ENCODE measurements around the gene SNRNP40. TPM values are rescaled to one million over a fixed set of nuclear protein-coding genes. Genes with fewer than 3 reads are reported as not detected.

Gene SNRNP40
- total RNA-seq, 4 donors from 2014 or later: 21.9 to 32.1 (median 23.6) TPM

GRCh38 chr1:31239653-31240241 is 56.8 kb downstream of the SNRNP40 start, which contains the start of gene NKAIN1:
NKAIN1 (minus strand) TSS chr1:31239887; CDS start chr1:31239547, 340 bp downstream.
- intact Hi-C loops (cut with DNase I; ENCODE audit: low total_unique reads): no loop called here

GRCh38 chr1:31238986-31239613 is 57.5 kb downstream of the SNRNP40 start:
- H3K4me1 ChIP-seq: no peaks in the 10 kb centered on the region
- peak overlapping the region; percentile 42 to 51 (median 46) for H3K4me3 ChIP-seq
- H3K36me3 ChIP-seq: no peaks in the 10 kb centered on the region
- peak; percentile 57 to 61 for ATAC-seq
- TF ChIP-seq POLR2A (IDR thresholded peaks at IDR 0.05) (no peak), CTCF (IDR thresholded peaks at IDR 0.05 in 4 of 5, conservative IDR thresholded peaks at IDR 0.05 in 1 of 5) (no peak)
- intact Hi-C loops (cut with DNase I; ENCODE audit: low total_unique reads) (no loop called here), in situ Hi-C loops (cut with MboI; ENCODE audit: low sequenced_read_pairs in 4 of 4) (no loop called here)
- DNase-seq: no peak
- peaks cover 3 to 4% (median 3%) of the 10 kb centered on the region in 3 donors for H3K27me3 ChIP-seq
- no peak overlapping the region for H3K27ac ChIP-seq
- no peaks in the 10 kb centered on the region for H3K9me3 ChIP-seq

More at GRCh38 chr1:31239653-31240241, 56.8 kb downstream of the SNRNP40 start, which contains the start of gene NKAIN1:
- peak in 1 of 2 donors; percentile 2 for TF ChIP-seq POLR2A (IDR thresholded peaks at IDR 0.05)
- no peak for TF ChIP-seq CTCF (IDR thresholded peaks at IDR 0.05 in 4 of 5, conservative IDR thresholded peaks at IDR 0.05 in 1 of 5)
- ATAC-seq (peak; percentile 57 to 72), DNase-seq (no peak)
- Histone ChIP-seq H3K27me3 (peaks cover 3 to 4% (median 3%) of the 10 kb centered on the region in 3 donors), H3K4me3 (peak within 1 kb of the TSS; percentile 43 to 52 (median 50)), H3K36me3 (no peaks in the 10 kb centered on the region), H3K4me1 (no peaks in the 10 kb centered on the region), H3K27ac (no peak within 1 kb of the TSS), H3K9me3 (no peaks in the 10 kb centered on the region)
- in situ Hi-C loops (cut with MboI; ENCODE audit: low sequenced_read_pairs in 4 of 4): no loop called here

- Histone ChIP-seq H3K4me3 (peak overlapping the region in 3 of 4 donors; percentile 42 to 51 (median 43)), H3K27ac (no peak overlapping the region), H3K4me1 (no peaks in the 10 kb centered on the region), H3K36me3 (no peaks in the 10 kb centered on the region), H3K27me3 (peaks cover 3 to 4% (median 3%) of the 10 kb centered on the region in 3 donors), H3K9me3 (no peaks in the 10 kb centered on the region)
- in situ Hi-C loops (cut with MboI; ENCODE audit: low sequenced_read_pairs in 4 of 4) (no loop called here), intact Hi-C loops (cut with DNase I; ENCODE audit: low total_unique reads) (no loop called here)
- TF ChIP-seq POLR2A (IDR thresholded peaks at IDR 0.05): no peak
- no peak for TF ChIP-seq CTCF (IDR thresholded peaks at IDR 0.05 in 4 of 5, conservative IDR thresholded peaks at IDR 0.05 in 1 of 5)
- ATAC-seq (no peak), DNase-seq (no peak)
Observed at GRCh38 chr1:31238612-31238985, 58.0 kb downstream of the SNRNP40 start.

GRCh38 chr1:31234870-31235269 is 61.7 kb downstream of the SNRNP40 start:
- intact Hi-C loops (cut with DNase I; ENCODE audit: low total_unique reads) (no loop called here), in situ Hi-C loops (cut with MboI; ENCODE audit: low sequenced_read_pairs in 4 of 4) (no loop called here)
- TF ChIP-seq POLR2A (IDR thresholded peaks at IDR 0.05): no peak
- TF ChIP-seq CTCF (IDR thresholded peaks at IDR 0.05 in 4 of 5, conservative IDR thresholded peaks at IDR 0.05 in 1 of 5): no peak
- no peaks in the 10 kb centered on the region for H3K4me1 ChIP-seq
- no peak overlapping the region for H3K27ac ChIP-seq
- ATAC-seq (no peak), DNase-seq (no peak)
- no peaks in the 10 kb centered on the region for H3K9me3 ChIP-seq
- H3K36me3 ChIP-seq: no peaks in the 10 kb centered on the region
- peaks cover 0 to 3% (median 0%) of the 10 kb centered on the region in 3 donors for H3K27me3 ChIP-seq
- H3K4me3 ChIP-seq: no peak overlapping the region
